ENCODE data around the gene CPN2.

The CPN2 gene

DNA sequence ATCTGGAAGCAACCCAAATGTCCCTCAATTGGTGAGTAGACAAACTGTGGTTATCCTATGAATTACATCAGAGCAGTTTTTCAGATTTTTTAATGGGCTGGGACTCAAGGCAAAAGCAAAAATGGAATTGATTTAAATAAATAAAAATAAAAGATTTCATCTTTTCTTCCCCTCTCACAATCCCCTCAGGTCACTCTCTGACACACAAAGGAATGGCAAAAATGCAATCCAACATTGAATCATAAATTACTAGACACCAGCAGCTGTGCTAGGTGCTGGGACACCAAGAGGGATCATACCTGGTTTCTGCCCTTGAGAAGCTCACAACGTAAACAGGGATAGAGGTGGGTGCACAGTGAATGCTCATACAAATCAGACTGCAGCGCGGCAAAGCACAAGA, 58.8 kb downstream of the CPN2 start:
- no peak for FAIRE-seq
